ENCODE results near the gene CBFA2T3. TPM values are rescaled to one million over a fixed set of nuclear protein-coding genes. Genes with fewer than 3 reads are reported as not detected.

The CBFA2T3 gene
- total RNA-seq, 6 experiments from 2014 or later, result not detected

- no peak for DNase-seq
- no peak overlapping the region for H3K27ac Mint-ChIP-seq
- no peaks in the 10 kb centered on the region for H3K36me3 Mint-ChIP-seq (ENCODE audit: low read depth)
- no peak overlapping the region for H3K4me3 Mint-ChIP-seq
- H3K4me1 Mint-ChIP-seq (ENCODE audit: low read depth), result no peaks in the 10 kb centered on the region
- peaks cover 32% of the 10 kb centered on the region for H3K27me3 Mint-ChIP-seq (ENCODE audit: insufficient read depth)
- TF ChIP-seq CTCF (IDR thresholded peaks at IDR 0.05), result no peak
- H3K9me3 Mint-ChIP-seq, result no peaks in the 10 kb centered on the region
These were observed 33.8 kb downstream of the CBFA2T3 start for GRCh38 chr16:88943131-88943664.

- Mint-ChIP-seq H3K36me3 (ENCODE audit: low read depth) (no peaks in the 10 kb centered on the region), H3K4me1 (ENCODE audit: low read depth) (no peaks in the 10 kb centered on the region), H3K27me3 (ENCODE audit: insufficient read depth) (peaks cover 36% of the 10 kb centered on the region), H3K4me3 (no peak overlapping the region), H3K9me3 (no peaks in the 10 kb centered on the region), H3K27ac (no peak overlapping the region)
- peak; percentile 75 for TF ChIP-seq CTCF (IDR thresholded peaks at IDR 0.05)
- DNase-seq, result no peak
These were observed 34.8 kb downstream of the CBFA2T3 start for GRCh38 chr16:88941913-88942909.

- H3K4me1 Mint-ChIP-seq (ENCODE audit: low read depth), result no peaks in the 10 kb centered on the region
- DNase-seq, result no peak
- H3K9me3 Mint-ChIP-seq, result no peaks in the 10 kb centered on the region
- no peak overlapping the region for H3K27ac Mint-ChIP-seq
- no peak overlapping the region for H3K4me3 Mint-ChIP-seq
- H3K36me3 Mint-ChIP-seq (ENCODE audit: low read depth), result no peaks in the 10 kb centered on the region
- H3K27me3 Mint-ChIP-seq (ENCODE audit: insufficient read depth), result peaks cover 43% of the 10 kb centered on the region
- TF ChIP-seq CTCF (IDR thresholded peaks at IDR 0.05), result no peak
These were observed 35.9 kb downstream of the CBFA2T3 start for GRCh38 chr16:88940862-88941817.

- Mint-ChIP-seq H3K27me3 (ENCODE audit: insufficient read depth) (peaks cover 38% of the 10 kb centered on the region), H3K4me3 (no peak overlapping the region), H3K36me3 (ENCODE audit: low read depth) (no peaks in the 10 kb centered on the region), H3K4me1 (ENCODE audit: low read depth) (no peaks in the 10 kb centered on the region), H3K9me3 (no peaks in the 10 kb centered on the region), H3K27ac (no peak overlapping the region)
- TF ChIP-seq CTCF (IDR thresholded peaks at IDR 0.05), result no peak
- no peak for DNase-seq
These were observed 36.8 kb downstream of the CBFA2T3 start for GRCh38 chr16:88939972-88940861.
